BLaER1 (cell line): Measurements from ENCODE around the gene UTF1.
A peak's percentile ranks its signal among the peaks of the same experiment; 100 is the strongest.

Experiments
- H3K27ac ChIP-seq: shearing (Covaris generic); formaldehyde crosslinking; 2 replicates; pipeline ENCODE4 v1.8.1; 2022
- H3K27me3 ChIP-seq: shearing (Covaris generic); formaldehyde crosslinking; 2 replicates; pipeline ENCODE4 v1.8.1; 2022
- H3K36me3 ChIP-seq: shearing (Covaris generic); formaldehyde crosslinking; 2 replicates; pipeline ENCODE4 v1.8.1; 2022
- H3K4me1 ChIP-seq: shearing (Covaris generic); formaldehyde crosslinking; 2 replicates; pipeline ENCODE4 v1.8.1; 2022
- H3K4me2 ChIP-seq: shearing (Covaris generic); formaldehyde crosslinking; 2 replicates; pipeline ENCODE4 v1.8.1; 2022
- H3K4me3 ChIP-seq: shearing (Covaris generic); formaldehyde crosslinking; 2 replicates; pipeline ENCODE4 v1.8.1; 2022
- H3K9ac ChIP-seq: shearing (Covaris generic); formaldehyde crosslinking; 2 replicates; pipeline ENCODE4 v1.8.1; 2022
- H3K9me3 ChIP-seq: shearing (Covaris generic); formaldehyde crosslinking; 2 replicates; pipeline ENCODE4 v1.8.1; 2022
- H4K20me1 ChIP-seq: shearing (Covaris generic); formaldehyde crosslinking; 2 replicates; pipeline ENCODE4 v1.8.1; 2022
- Cebpa-rat ChIP-seq: shearing (Covaris generic); IDR thresholded peaks from 2 replicates; pipeline ENCODE4 v1.8.1; 2022

The UTF1 gene

GRCh38 chr10:133278577-133279265, 48.7 kb downstream of the UTF1 start:
- no peak overlapping the region for H3K4me3 ChIP-seq
- H4K20me1 ChIP-seq = peaks cover 71% of the 10 kb centered on the region
- peaks cover 56% of the 10 kb centered on the region for H3K4me1 ChIP-seq
- H3K27ac ChIP-seq = no peak overlapping the region
- H3K4me2 ChIP-seq = peak overlapping the region; percentile 96
- H3K9me3 ChIP-seq = no peaks in the 10 kb centered on the region
- no peak overlapping the region for H3K9ac ChIP-seq
- peaks cover 58% of the 10 kb centered on the region for H3K36me3 ChIP-seq
- peaks cover 30% of the 10 kb centered on the region for H3K27me3 ChIP-seq
- TF ChIP-seq Cebpa-rat = no peak

- H3K9ac ChIP-seq = no peak overlapping the region
- H3K4me2 ChIP-seq = peak overlapping the region; percentile 96
- H3K27ac ChIP-seq = no peak overlapping the region
- H3K4me1 ChIP-seq = peaks cover 54% of the 10 kb centered on the region
- H3K36me3 ChIP-seq = peaks cover 66% of the 10 kb centered on the region
- H3K27me3 ChIP-seq = peaks cover 28% of the 10 kb centered on the region
- H4K20me1 ChIP-seq = peaks cover 76% of the 10 kb centered on the region
- H3K9me3 ChIP-seq = no peaks in the 10 kb centered on the region
- H3K4me3 ChIP-seq = no peak overlapping the region
- TF ChIP-seq Cebpa-rat = no peak
These were observed 49.6 kb downstream of the UTF1 start for GRCh38 chr10:133279326-133280226.

- TF ChIP-seq Cebpa-rat = no peak
- no peaks in the 10 kb centered on the region for H3K9me3 ChIP-seq
- no peak overlapping the region for H3K27ac ChIP-seq
- H3K9ac ChIP-seq = no peak overlapping the region
- H3K4me1 ChIP-seq = peaks cover 44% of the 10 kb centered on the region
- H3K4me3 ChIP-seq = no peak overlapping the region
- H4K20me1 ChIP-seq = peaks cover 69% of the 10 kb centered on the region
- peaks cover 76% of the 10 kb centered on the region for H3K36me3 ChIP-seq
- H3K27me3 ChIP-seq = peaks cover 19% of the 10 kb centered on the region
- no peak overlapping the region for H3K4me2 ChIP-seq
These were observed 50.5 kb downstream of the UTF1 start for GRCh38 chr10:133280391-133281059.

- Histone ChIP-seq H4K20me1 (peaks cover 68% of the 10 kb centered on the region), H3K9me3 (no peaks in the 10 kb centered on the region), H3K27ac (no peak overlapping the region), H3K27me3 (peaks cover 13% of the 10 kb centered on the region), H3K4me1 (peaks cover 39% of the 10 kb centered on the region), H3K9ac (no peak overlapping the region), H3K4me2 (no peak overlapping the region), H3K36me3 (peaks cover 81% of the 10 kb centered on the region), H3K4me3 (no peak overlapping the region)
- TF ChIP-seq Cebpa-rat = no peak
These were observed 51.1 kb downstream of the UTF1 start for GRCh38 chr10:133281084-133281483.
